GM12878 (cell line): ENCODE measurements around the gene CIAO2A. TPM values are rescaled to one million over a fixed set of nuclear protein-coding genes. Genes with fewer than 3 reads are reported as not detected.

Source experiments
- ATAC-seq: fragments of 200-7000 bp; cut with Tn5 transposase; 3 replicates; pipeline ENCODE4 v1.9.1; 2020; ENCODE audit warnings: mild to moderate bottlenecking, moderate library complexity
- BruUV-seq: library from RNA; stranded (reverse); fragments of 400-500 nt; replicated peaks from 2 replicates; lab custom pipeline; 2021; lab: Mats Ljungman, UMichigan
- CTCF ChIA-PET: fragments of 300-600 bp; sonication (Branson Sonifier 250); formaldehyde crosslinking; extraction: SDS; loops from one replicate; lab custom pipeline; 2021; ENCODE audit warnings: inconsistent platforms; lab: Yijun Ruan, JAX
- POLR2A ChIA-PET: fragments of 350-600 bp; formaldehyde crosslinking; extraction: SDS; loops from one replicate; lab custom pipeline; 2021; ENCODE audit warnings: inconsistent platforms; lab: Charles Lee
- RAD21 ChIA-PET: fragments of 300-600 bp; sonication (Branson Sonifier 250); formaldehyde crosslinking; loops from one replicate; lab custom pipeline; 2023; ENCODE audit warnings: antibody characterized with exemption; ENCODE audit not compliant: unreplicated experiment; lab: Charles Lee
- SMC1A ChIA-PET: fragments of 300-600 bp; sonication (Branson Sonifier 250); formaldehyde crosslinking; loops from one replicate; lab custom pipeline; 2023; ENCODE audit not compliant: unreplicated experiment, uncharacterized antibody; lab: Charles Lee
- DNase-seq: peaks from one replicate; pipeline ENCODE4 v3.0.0-alpha.2; 2011; ENCODE audit warnings: low read depth, low spot score
- FAIRE-seq: peaks from 3 replicates; lab custom pipeline; 2011; peaks lifted over from hg19 to GRCh38; lab: Jason Lieb, UNC
- H2AFZ ChIP-seq: 2 replicates; pipeline ENCODE4 v1.6.0; 2011; ENCODE audit warnings: low read depth, low read length, control low read depth; ENCODE audit not compliant: control insufficient read depth
- H3K27ac ChIP-seq: 2 replicates; pipeline ENCODE4 v1.5.1; 2011; ENCODE audit warnings: control low read depth; ENCODE audit not compliant: control insufficient read depth, insufficient read depth
- H3K27me3 ChIP-seq, 2 experiments: replicated peaks in 1 of 2; 2 replicates each; pipeline versions ENCODE4 v1.6.0 to v1.6.1; 2011; ENCODE audit warnings: low read length in 1 of 2; ENCODE audit not compliant: control insufficient read depth in 2 of 2, insufficient read depth in 2 of 2
- H3K36me3 ChIP-seq, 2 experiments: 2 replicates each; pipeline ENCODE4 v1.5.1; 2011; ENCODE audit warnings: low read length in 1 of 2; ENCODE audit not compliant: control insufficient read depth in 2 of 2, insufficient read depth in 2 of 2
- H3K4me1 ChIP-seq: 2 replicates; pipeline ENCODE4 v1.6.1; 2011; ENCODE audit warnings: mild to moderate bottlenecking, low read length, moderate library complexity, mixed read lengths; ENCODE audit not compliant: control insufficient read depth, insufficient read depth
- H3K4me2 ChIP-seq: 2 replicates; pipeline ENCODE4 v1.6.0; 2011; ENCODE audit warnings: control low read depth; ENCODE audit not compliant: control insufficient read depth, insufficient read depth
- H3K4me3 ChIP-seq: fragments of 200-600 bp; sonication (generic); 2 replicates; pipeline ENCODE4 v1.5.1; 2016
- H3K79me2 ChIP-seq: 2 replicates; pipeline ENCODE4 v1.6.0; 2011; ENCODE audit warnings: low read length; ENCODE audit not compliant: control insufficient read depth, insufficient read depth
- H3K9ac ChIP-seq: 2 replicates; pipeline ENCODE4 v1.8.0; 2011; ENCODE audit warnings: low read length, control low read depth, mixed read lengths; ENCODE audit not compliant: control insufficient read depth, insufficient read depth
- H3K9me3 ChIP-seq: replicated peaks from 3 replicates; pipeline ENCODE4 v1.5.1; 2011; ENCODE audit warnings: mild to moderate bottlenecking, low read length; ENCODE audit not compliant: control insufficient read depth, insufficient read depth
- H4K20me1 ChIP-seq: 2 replicates; pipeline ENCODE4 v1.6.0; 2011; ENCODE audit not compliant: control insufficient read depth, insufficient read depth
- SUZ12 ChIP-seq: fragments of 200-600 bp; sonication (generic); IDR thresholded peaks from one replicate; pipeline ENCODE4 v1.6.1; 2018; ENCODE audit warnings: antibody characterized with exemption, mild to moderate bottlenecking; ENCODE audit not compliant: unreplicated experiment
- WGBS: methylation state at CpG from one replicate; pipeline ENCODE4 v1.1.6; 2016; ENCODE audit warnings: low lambda C conversion rate; ENCODE audit not compliant: insufficient replicate concordance, insufficient coverage; ENCODE audit errors: missing lambda C conversion rate; 5-methylcytosine and 5-hydroxymethylcytosine counted together
- in situ Hi-C: fragments of 300-500 bp; cut with MboI; formaldehyde crosslinking; loops from 9 replicates; pipeline ENCODE4 v1.14.3; 2018; ENCODE audit warnings: mixed read lengths
- intact Hi-C: fragments of 100-400 bp; cut with micrococcal nuclease; formaldehyde crosslinking; loops from one replicate; pipeline ENCODE4 v1.14.2; 2022; ENCODE audit not compliant: unreplicated experiment
- polyA plus RNA-seq, 11 experiments: library from polyadenylated mRNA; depleted of rRNA in 4 of 11; unstranded in 6 of 11; stranded (reverse) in 5 of 11; fragments of >200 nt; fragmentation: Nextera tagmentation in 4 of 11; fragmentation: Illumina TruSeq in 1 of 11; extraction: Ambion mirVana in 4 of 11; extraction: Trizol in 1 of 11; gene quantifications; 1 replicate in 1 of 11; 2 replicates in 10 of 11; pipeline versions ENCODE4 v1.2.1 to v1.2.3, GENCODE V29; 2011 to 2016; ENCODE audit warnings: inconsistent platforms in 2 of 11, missing spikeins in 2 of 11, low read depth in 1 of 11
- total RNA-seq, 4 experiments: library from RNA; depleted of rRNA in 3 of 4; stranded (reverse); fragments of >200 nt in 3 of 4; fragmentation: Illumina TruSeq in 1 of 4; extraction: Trizol in 1 of 4; gene quantifications; 2 replicates each; pipeline versions ENCODE4 v1.2.1 to v1.2.3, GENCODE V29; 2013 to 2021
- TF ChIP-seq, protein P1 (sequence below): fragments of 450-650 bp; IDR thresholded peaks from 2 replicates; pipeline ENCODE4 v1.6.1; 2017; ENCODE audit warnings: mild to moderate bottlenecking, low read depth, inconsistent platforms; ENCODE audit not compliant: poor library complexity, severe bottlenecking
- TF ChIP-seq, protein P2 (sequence below), 3 experiments: IDR thresholded peaks in 2 of 3; conservative IDR thresholded peaks in 1 of 3; 2 replicates each; pipeline ENCODE4 v1.5.1; 2011; ENCODE audit warnings: low read depth in 3 of 3, low read length in 3 of 3, mild to moderate bottlenecking in 3 of 3, control low read depth in 2 of 3, moderate library complexity in 2 of 3, inconsistent platforms in 1 of 3, mixed read lengths in 1 of 3; ENCODE audit not compliant: control insufficient read depth in 2 of 3, insufficient read depth in 1 of 3; ENCODE audit errors: extremely low read depth in 1 of 3

Gene CIAO2A
- total and polyA plus RNA-seq, 10 of the 15 experiments (the other 5 are each of a cell fraction or from before 2014, with no cell fraction given) = 94.5 to 400 (median 204) TPM

DNA sequence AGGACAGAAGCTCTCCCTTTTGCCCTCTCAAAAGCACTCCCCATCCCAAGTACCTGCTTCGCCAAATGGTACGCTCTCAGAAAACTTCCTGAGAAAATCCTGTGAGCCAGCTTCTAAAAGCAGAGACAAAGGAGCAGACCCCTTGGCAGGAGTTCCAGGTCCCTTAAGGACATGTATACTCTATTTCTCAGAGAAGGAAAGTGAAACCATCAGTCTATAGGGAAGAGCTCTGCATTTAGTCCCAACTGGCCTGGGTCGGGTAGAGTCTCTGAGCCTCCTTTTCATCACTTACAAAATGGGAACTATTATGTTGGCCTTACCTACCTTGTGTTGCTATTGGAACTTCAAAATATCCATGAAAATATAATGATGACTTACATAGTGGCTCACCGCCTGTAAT, 67.0 kb downstream of the CIAO2A start:
- ChIA-PET RAD21 (interaction anchor here (0.9 to 2.6 kb wide), 5 partner anchors 16 to 274 kb away, joined by 3 to 5 read pairs (median 3); no protein-coding TSS in a partner anchor), POLR2A (no interaction called here)

DNA sequence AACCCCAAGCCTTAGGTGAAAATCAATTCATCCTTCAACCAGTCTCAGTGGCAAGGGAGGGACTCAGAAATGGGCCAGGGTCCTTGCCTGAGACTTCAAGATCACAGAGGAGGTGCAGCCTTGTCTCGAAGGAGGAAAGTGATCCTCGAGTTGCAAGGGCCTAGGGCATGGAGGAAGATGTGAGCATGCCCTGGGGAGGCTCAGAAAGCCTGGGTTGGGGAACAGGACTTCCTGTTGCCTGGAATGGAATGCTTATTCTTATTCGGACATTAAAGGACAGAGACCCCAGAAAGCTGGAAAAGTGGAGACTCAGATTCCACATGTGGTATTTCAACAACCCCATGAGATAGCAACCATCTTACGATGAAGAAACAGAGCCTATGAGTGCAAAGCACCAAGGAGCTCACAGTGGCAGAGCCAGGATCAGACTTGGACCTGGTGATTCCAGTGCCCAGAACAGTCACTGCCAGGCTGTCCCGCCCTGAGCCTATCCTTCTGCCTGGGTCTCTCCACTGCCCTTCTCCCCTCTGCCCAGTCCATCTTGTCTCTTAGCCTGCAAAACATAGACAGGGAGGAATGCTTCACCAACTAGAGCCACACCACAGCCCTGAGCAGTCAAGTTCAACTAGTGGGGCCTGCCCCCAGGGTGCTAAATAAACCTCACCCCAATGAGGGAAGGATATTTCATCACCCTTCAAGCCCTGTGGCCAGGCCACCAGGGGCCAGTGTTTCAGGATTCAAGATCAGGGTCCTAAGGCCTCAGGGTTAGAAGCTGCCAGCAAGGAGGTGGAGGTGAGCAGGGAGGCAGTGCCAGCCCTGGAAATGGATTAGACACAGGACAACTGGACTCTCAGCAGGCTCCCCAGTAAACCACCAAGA, 69.2 kb downstream of the CIAO2A start:
- H3K4me2 ChIP-seq = no peak overlapping the region
- H3K36me3 ChIP-seq = no peaks in the 10 kb centered on the region; a peak in 2 of 4 replicates
- ATAC-seq = peak; percentile 62
- in situ Hi-C loops = no loop called here
- H3K9ac ChIP-seq = no peak overlapping the region
- intact Hi-C loops = no loop called here
- no peaks in the 10 kb centered on the region for H3K27me3 ChIP-seq
- H3K79me2 ChIP-seq = no peaks in the 10 kb centered on the region; the same call in 1 of the 2 replicates
- ChIA-PET RAD21 (interaction anchor here (1.1 to 2.2 kb wide), 2 partner anchors 20 to 22 kb away, joined by 5 to 6 read pairs; partner anchors contain the start of gene DAPK2), POLR2A (no interaction called here), SMC1A (interaction anchor here (0.5 to 2.4 kb wide), 3 partner anchors 14 to 307 kb away, joined by 3 to 10 read pairs (median 6); no protein-coding TSS in a partner anchor), CTCF (interaction anchor here (1.2 kb wide), 1 partner anchor 45 kb away, joined by 4 read pairs; no protein-coding TSS in a partner anchor)
- 0 out of 2 replicates have a peak, but pooled peaks cover 4% of the 10 kb centered on the region for H3K4me1 ChIP-seq
- H3K27ac ChIP-seq = no peak overlapping the region
- FAIRE-seq = no peak
- H2AFZ ChIP-seq = no peak overlapping the region
- WGBS = 47% methylated on average over 5 of the region's 5 CpGs
- no peak for DNase-seq
- BruUV-seq = no TSS peak
- peaks cover 14% of the 10 kb centered on the region; the same call in 2 of the 3 replicates for H3K9me3 ChIP-seq
- no peak overlapping the region for H3K4me3 ChIP-seq
- H4K20me1 ChIP-seq = peaks cover 3% of the 10 kb centered on the region; the same call in 1 of the 2 replicates
- TF ChIP-seq, protein P1, sequence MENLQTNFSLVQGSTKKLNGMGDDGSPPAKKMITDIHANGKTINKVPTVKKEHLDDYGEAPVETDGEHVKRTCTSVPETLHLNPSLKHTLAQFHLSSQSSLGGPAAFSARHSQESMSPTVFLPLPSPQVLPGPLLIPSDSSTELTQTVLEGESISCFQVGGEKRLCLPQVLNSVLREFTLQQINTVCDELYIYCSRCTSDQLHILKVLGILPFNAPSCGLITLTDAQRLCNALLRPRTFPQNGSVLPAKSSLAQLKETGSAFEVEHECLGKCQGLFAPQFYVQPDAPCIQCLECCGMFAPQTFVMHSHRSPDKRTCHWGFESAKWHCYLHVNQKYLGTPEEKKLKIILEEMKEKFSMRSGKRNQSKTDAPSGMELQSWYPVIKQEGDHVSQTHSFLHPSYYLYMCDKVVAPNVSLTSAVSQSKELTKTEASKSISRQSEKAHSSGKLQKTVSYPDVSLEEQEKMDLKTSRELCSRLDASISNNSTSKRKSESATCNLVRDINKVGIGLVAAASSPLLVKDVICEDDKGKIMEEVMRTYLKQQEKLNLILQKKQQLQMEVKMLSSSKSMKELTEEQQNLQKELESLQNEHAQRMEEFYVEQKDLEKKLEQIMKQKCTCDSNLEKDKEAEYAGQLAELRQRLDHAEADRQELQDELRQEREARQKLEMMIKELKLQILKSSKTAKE = no peak
- TF ChIP-seq, protein P2, sequence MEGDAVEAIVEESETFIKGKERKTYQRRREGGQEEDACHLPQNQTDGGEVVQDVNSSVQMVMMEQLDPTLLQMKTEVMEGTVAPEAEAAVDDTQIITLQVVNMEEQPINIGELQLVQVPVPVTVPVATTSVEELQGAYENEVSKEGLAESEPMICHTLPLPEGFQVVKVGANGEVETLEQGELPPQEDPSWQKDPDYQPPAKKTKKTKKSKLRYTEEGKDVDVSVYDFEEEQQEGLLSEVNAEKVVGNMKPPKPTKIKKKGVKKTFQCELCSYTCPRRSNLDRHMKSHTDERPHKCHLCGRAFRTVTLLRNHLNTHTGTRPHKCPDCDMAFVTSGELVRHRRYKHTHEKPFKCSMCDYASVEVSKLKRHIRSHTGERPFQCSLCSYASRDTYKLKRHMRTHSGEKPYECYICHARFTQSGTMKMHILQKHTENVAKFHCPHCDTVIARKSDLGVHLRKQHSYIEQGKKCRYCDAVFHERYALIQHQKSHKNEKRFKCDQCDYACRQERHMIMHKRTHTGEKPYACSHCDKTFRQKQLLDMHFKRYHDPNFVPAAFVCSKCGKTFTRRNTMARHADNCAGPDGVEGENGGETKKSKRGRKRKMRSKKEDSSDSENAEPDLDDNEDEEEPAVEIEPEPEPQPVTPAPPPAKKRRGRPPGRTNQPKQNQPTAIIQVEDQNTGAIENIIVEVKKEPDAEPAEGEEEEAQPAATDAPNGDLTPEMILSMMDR (IDR thresholded peaks at IDR 0.05 in 2 of 3, conservative IDR thresholded peaks at IDR 0.05 in 1 of 3; ENCODE audit: control insufficient read depth in 2 of 3, extremely low read depth in 1 of 3, insufficient read depth in 1 of 3, low read depth in 3 of 3, low read length in 3 of 3) = 0 out of 6 replicates have a peak, but pooled peaks of 1 of the 3 experiments have one; percentile 4

More for the DNA sequence above, 67.0 kb downstream of the CIAO2A start:
- H3K4me2 ChIP-seq = no peak overlapping the region
- no peak for DNase-seq
- no peak overlapping the region for H2AFZ ChIP-seq
- H3K36me3 ChIP-seq = no peaks in the 10 kb centered on the region; a peak in 1 of 4 replicates
- no peak for TF ChIP-seq SUZ12
- no peak overlapping the region for H3K4me3 ChIP-seq
- ChIA-PET SMC1A (interaction anchor here (0.7 to 1.0 kb wide), 2 partner anchors 20 to 400 kb away, joined by 3 to 4 read pairs; partner anchors contain the start of gene DAPK2), CTCF (interaction anchor here (1.2 to 2.0 kb wide), 4 partner anchors 16 to 275 kb away, joined by 3 to 8 read pairs (median 4); partner anchors contain the start of gene DAPK2)
- ATAC-seq = no peak
- no peak overlapping the region for H3K27ac ChIP-seq
- H3K9me3 ChIP-seq = peaks cover 2% of the 10 kb centered on the region; the same call in 1 of the 3 replicates
- no TSS peak for BruUV-seq
- no peaks in the 10 kb centered on the region for H3K4me1 ChIP-seq
- H3K27me3 ChIP-seq = no peaks in the 10 kb centered on the region
- FAIRE-seq = peak; percentile 31
- intact Hi-C loops (no loop called here), in situ Hi-C loops (no loop called here)
- H3K9ac ChIP-seq = no peak overlapping the region
- WGBS = 95% methylated on average over 4 of the region's 4 CpGs
- H4K20me1 ChIP-seq = no peaks in the 10 kb centered on the region
- H3K79me2 ChIP-seq = no peaks in the 10 kb centered on the region; the same call in 1 of the 2 replicates
